H1 (cell line): Measurements from ENCODE around the gene CC2D2A. TPM values are rescaled to one million over a fixed set of nuclear protein-coding genes. Genes with fewer than 3 reads are reported as not detected.

ENCODE experiments used
- BACH1 ChIP-seq: IDR thresholded peaks from 2 replicates; pipeline ENCODE4 v1.6.1; 2012; ENCODE audit warnings: low read length, improper control_type of control experiment
- CEBPB ChIP-seq: IDR thresholded peaks from 2 replicates; pipeline ENCODE4 v1.6.1; 2012; ENCODE audit warnings: low read depth, low read length
- CHD2 ChIP-seq: IDR thresholded peaks from 2 replicates; pipeline ENCODE4 v1.6.1; 2012; ENCODE audit warnings: low read length, improper control_type of control experiment
- CTBP2 ChIP-seq: IDR thresholded peaks from 2 replicates; pipeline ENCODE4 v1.7.0; 2011; ENCODE audit warnings: borderline replicate concordance, mild to moderate bottlenecking, moderate library complexity, mixed read lengths, low read length; ENCODE audit not compliant: insufficient read depth, insufficient read length
- KDM1A ChIP-seq: fragments of 200-600, 300-600 bp; sonication (generic); IDR thresholded peaks from 2 replicates; pipeline ENCODE4 v1.7.1; 2016; ENCODE audit warnings: mild to moderate bottlenecking, low read length, borderline replicate concordance
- KDM4A ChIP-seq: IDR thresholded peaks from one replicate; pipeline ENCODE4 v1.7.1; 2012; ENCODE audit warnings: low read depth, mild to moderate bottlenecking, moderate library complexity, low read length, inconsistent platforms; ENCODE audit not compliant: severe bottlenecking
- MAFK ChIP-seq: IDR thresholded peaks from 2 replicates; pipeline ENCODE4 v1.6.1; 2012; ENCODE audit warnings: low read depth, mild to moderate bottlenecking, improper control_type of control experiment, low read length
- RAD21 ChIP-seq, 2 experiments: IDR thresholded peaks in 1 of 2; conservative IDR thresholded peaks in 1 of 2; 2 replicates each; pipeline ENCODE4 v1.6.1; 2011; ENCODE audit warnings: low read depth in 2 of 2, low read length in 2 of 2, improper control_type of control experiment in 1 of 2, inconsistent platforms in 1 of 2, mild to moderate bottlenecking in 1 of 2, moderate library complexity in 1 of 2
- SP2 ChIP-seq: IDR thresholded peaks from 2 replicates; pipeline ENCODE4 v1.6.1; 2012; ENCODE audit warnings: mild to moderate bottlenecking, low read length, inconsistent platforms
- polyA plus RNA-seq, 7 experiments: library from polyadenylated mRNA; depleted of rRNA in 3 of 7; stranded (reverse) in 5 of 7; unstranded in 2 of 7; fragments of >200 nt in 5 of 7; fragments of 200-250 nt in 2 of 7; gene quantifications; 1 replicate in 5 of 7; 2 replicates in 1 of 7; 4 replicates in 1 of 7; pipeline versions ENCODE4 v1.2.1 to v1.2.3, GENCODE V29; 2011 to 2013; ENCODE audit warnings: missing spikeins in 2 of 7, mixed read lengths in 2 of 7
- total RNA-seq: library from RNA; stranded (reverse); fragmentation: NEBNext Ultra II Directional; extraction: Animal tissue kit (Norgen Biotek cat#: 25700); gene quantifications from 2 replicates; pipeline ENCODE4 v1.2.1, GENCODE V29; 2021
- TF ChIP-seq, protein P1 (sequence below): fragments of 300-600 bp; sonication (generic); IDR thresholded peaks from 2 replicates; pipeline ENCODE4 v1.7.1; 2012; ENCODE audit warnings: low read length, moderate library complexity, mild to moderate bottlenecking, inconsistent platforms; ENCODE audit not compliant: insufficient replicate concordance

CC2D2A gene
- total and polyA plus RNA-seq, 2 of the 8 experiments (the other 6 are each of a cell fraction or from before 2014, with no cell fraction given): 11.0 to 12.2 TPM

DNA sequence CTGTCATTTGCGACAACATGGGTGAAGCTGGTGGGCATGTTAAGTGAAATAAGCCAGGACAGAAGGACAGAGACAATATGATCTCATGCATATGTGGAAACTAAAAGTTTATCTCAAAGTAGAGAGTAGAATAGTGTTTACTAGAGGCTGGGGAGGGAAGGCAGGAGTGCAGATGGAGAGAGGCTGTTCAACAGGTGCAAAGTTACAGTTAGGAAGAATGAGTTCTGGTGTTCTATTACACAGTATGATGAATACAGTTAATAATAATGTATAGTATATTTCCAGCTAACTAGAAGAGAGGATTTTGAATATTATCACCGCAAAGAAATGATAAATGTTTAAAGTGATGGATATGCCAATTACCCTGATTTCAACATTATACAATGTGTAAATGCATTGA, 115.6 kb downstream of the CC2D2A start (continued):
- TF ChIP-seq, protein P1, sequence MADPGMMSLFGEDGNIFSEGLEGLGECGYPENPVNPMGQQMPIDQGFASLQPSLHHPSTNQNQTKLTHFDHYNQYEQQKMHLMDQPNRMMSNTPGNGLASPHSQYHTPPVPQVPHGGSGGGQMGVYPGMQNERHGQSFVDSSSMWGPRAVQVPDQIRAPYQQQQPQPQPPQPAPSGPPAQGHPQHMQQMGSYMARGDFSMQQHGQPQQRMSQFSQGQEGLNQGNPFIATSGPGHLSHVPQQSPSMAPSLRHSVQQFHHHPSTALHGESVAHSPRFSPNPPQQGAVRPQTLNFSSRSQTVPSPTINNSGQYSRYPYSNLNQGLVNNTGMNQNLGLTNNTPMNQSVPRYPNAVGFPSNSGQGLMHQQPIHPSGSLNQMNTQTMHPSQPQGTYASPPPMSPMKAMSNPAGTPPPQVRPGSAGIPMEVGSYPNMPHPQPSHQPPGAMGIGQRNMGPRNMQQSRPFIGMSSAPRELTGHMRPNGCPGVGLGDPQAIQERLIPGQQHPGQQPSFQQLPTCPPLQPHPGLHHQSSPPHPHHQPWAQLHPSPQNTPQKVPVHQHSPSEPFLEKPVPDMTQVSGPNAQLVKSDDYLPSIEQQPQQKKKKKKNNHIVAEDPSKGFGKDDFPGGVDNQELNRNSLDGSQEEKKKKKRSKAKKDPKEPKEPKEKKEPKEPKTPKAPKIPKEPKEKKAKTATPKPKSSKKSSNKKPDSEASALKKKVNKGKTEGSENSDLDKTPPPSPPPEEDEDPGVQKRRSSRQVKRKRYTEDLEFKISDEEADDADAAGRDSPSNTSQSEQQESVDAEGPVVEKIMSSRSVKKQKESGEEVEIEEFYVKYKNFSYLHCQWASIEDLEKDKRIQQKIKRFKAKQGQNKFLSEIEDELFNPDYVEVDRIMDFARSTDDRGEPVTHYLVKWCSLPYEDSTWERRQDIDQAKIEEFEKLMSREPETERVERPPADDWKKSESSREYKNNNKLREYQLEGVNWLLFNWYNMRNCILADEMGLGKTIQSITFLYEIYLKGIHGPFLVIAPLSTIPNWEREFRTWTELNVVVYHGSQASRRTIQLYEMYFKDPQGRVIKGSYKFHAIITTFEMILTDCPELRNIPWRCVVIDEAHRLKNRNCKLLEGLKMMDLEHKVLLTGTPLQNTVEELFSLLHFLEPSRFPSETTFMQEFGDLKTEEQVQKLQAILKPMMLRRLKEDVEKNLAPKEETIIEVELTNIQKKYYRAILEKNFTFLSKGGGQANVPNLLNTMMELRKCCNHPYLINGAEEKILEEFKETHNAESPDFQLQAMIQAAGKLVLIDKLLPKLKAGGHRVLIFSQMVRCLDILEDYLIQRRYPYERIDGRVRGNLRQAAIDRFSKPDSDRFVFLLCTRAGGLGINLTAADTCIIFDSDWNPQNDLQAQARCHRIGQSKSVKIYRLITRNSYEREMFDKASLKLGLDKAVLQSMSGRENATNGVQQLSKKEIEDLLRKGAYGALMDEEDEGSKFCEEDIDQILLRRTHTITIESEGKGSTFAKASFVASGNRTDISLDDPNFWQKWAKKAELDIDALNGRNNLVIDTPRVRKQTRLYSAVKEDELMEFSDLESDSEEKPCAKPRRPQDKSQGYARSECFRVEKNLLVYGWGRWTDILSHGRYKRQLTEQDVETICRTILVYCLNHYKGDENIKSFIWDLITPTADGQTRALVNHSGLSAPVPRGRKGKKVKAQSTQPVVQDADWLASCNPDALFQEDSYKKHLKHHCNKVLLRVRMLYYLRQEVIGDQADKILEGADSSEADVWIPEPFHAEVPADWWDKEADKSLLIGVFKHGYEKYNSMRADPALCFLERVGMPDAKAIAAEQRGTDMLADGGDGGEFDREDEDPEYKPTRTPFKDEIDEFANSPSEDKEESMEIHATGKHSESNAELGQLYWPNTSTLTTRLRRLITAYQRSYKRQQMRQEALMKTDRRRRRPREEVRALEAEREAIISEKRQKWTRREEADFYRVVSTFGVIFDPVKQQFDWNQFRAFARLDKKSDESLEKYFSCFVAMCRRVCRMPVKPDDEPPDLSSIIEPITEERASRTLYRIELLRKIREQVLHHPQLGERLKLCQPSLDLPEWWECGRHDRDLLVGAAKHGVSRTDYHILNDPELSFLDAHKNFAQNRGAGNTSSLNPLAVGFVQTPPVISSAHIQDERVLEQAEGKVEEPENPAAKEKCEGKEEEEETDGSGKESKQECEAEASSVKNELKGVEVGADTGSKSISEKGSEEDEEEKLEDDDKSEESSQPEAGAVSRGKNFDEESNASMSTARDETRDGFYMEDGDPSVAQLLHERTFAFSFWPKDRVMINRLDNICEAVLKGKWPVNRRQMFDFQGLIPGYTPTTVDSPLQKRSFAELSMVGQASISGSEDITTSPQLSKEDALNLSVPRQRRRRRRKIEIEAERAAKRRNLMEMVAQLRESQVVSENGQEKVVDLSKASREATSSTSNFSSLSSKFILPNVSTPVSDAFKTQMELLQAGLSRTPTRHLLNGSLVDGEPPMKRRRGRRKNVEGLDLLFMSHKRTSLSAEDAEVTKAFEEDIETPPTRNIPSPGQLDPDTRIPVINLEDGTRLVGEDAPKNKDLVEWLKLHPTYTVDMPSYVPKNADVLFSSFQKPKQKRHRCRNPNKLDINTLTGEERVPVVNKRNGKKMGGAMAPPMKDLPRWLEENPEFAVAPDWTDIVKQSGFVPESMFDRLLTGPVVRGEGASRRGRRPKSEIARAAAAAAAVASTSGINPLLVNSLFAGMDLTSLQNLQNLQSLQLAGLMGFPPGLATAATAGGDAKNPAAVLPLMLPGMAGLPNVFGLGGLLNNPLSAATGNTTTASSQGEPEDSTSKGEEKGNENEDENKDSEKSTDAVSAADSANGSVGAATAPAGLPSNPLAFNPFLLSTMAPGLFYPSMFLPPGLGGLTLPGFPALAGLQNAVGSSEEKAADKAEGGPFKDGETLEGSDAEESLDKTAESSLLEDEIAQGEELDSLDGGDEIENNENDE: no peak
- TF ChIP-seq BACH1: no peak
- no peak for TF ChIP-seq KDM4A
- no peak for TF ChIP-seq CTBP2
- no peak for TF ChIP-seq RAD21 (IDR thresholded peaks at IDR 0.05 in 1 of 2, conservative IDR thresholded peaks at IDR 0.05 in 1 of 2; ENCODE audit: low read depth in 2 of 2, low read length in 2 of 2)
- no peak for TF ChIP-seq CEBPB
- no peak for TF ChIP-seq KDM1A
- TF ChIP-seq MAFK: no peak
- TF ChIP-seq SP2: no peak
- no peak for TF ChIP-seq CHD2
- TF ChIP-seq, all 59 proteins: peak for 0
